Activated T-cell treated with anti-CD3 and anti-CD28 coated beads for 24 hours (primary cell): Measurements from ENCODE around the gene ZNF831.

Experiments
- DNase-seq: peaks from one replicate; pipeline ENCODE4 v3.0.0-alpha.2; 2020; ENCODE audit warnings: low read depth

ZNF831 gene

GRCh38 chr20:59247731-59248684 is 84.4 kb downstream of the ZNF831 start:
- DNase-seq, result no peak

- no peak for DNase-seq
These were observed 86.7 kb downstream of the ZNF831 start for GRCh38 chr20:59250293-59250692.

GRCh38 chr20:59253325-59253724 is 89.7 kb downstream of the ZNF831 start:
- DNase-seq, result no peak

- no peak for DNase-seq
These were observed 90.2 kb downstream of the ZNF831 start for GRCh38 chr20:59253779-59254319.

GRCh38 chr20:59255256-59255655 is 91.6 kb downstream of the ZNF831 start:
- DNase-seq, result no peak

GRCh38 chr20:59258221-59258621 is 94.6 kb downstream of the ZNF831 start:
- DNase-seq, result no peak

GRCh38 chr20:59259946-59260345 is 96.3 kb downstream of the ZNF831 start:
- DNase-seq, result no peak

GRCh38 chr20:59265298-59265697 is 101.7 kb downstream of the ZNF831 start:
- no peak for DNase-seq

GRCh38 chr20:59268870-59269269 is 105.2 kb downstream of the ZNF831 start:
- no peak for DNase-seq

- DNase-seq, result no peak
These were observed 105.9 kb downstream of the ZNF831 start for GRCh38 chr20:59269411-59270025.

GRCh38 chr20:59270380-59270779 is 106.8 kb downstream of the ZNF831 start:
- no peak for DNase-seq

- DNase-seq, result no peak
These were observed 110.2 kb downstream of the ZNF831 start for GRCh38 chr20:59273739-59274357.

- no peak for DNase-seq
These were observed 113.3 kb downstream of the ZNF831 start for GRCh38 chr20:59276938-59277337.

GRCh38 chr20:59284470-59284869 is 120.8 kb downstream of the ZNF831 start:
- no peak for DNase-seq

- no peak for DNase-seq
These were observed 126.4 kb downstream of the ZNF831 start for GRCh38 chr20:59289994-59290393.

GRCh38 chr20:59291740-59292383 is 128.2 kb downstream of the ZNF831 start:
- no peak for DNase-seq

GRCh38 chr20:59295531-59295930 is 131.9 kb downstream of the ZNF831 start:
- no peak for DNase-seq

GRCh38 chr20:59297686-59298085 is 134.1 kb downstream of the ZNF831 start:
- DNase-seq, result no peak

- DNase-seq, result no peak
These were observed 136.3 kb downstream of the ZNF831 start for GRCh38 chr20:59299945-59300332.

GRCh38 chr20:59300333-59301081 is 136.9 kb downstream of the ZNF831 start, which contains the start of gene EDN3:
EDN3 (plus strand) TSS chr20:59300611; CDS start chr20:59300813, 202 bp downstream.
- DNase-seq, result no peak

GRCh38 chr20:59301343-59302007 is 137.9 kb downstream of the ZNF831 start:
- DNase-seq, result no peak
